GM23338 (cell line): ENCODE data around the gene MRPS22. TPM values are rescaled to one million over a fixed set of nuclear protein-coding genes. Genes with fewer than 3 reads are reported as not detected.

Source experiments
- ATAC-seq: fragments of 200-7000 bp; cut with Tn5 transposase; 3 replicates; pipeline ENCODE4 v1.9.1; 2020
- DNase-seq: peaks from one replicate; pipeline ENCODE4 v3.0.0-alpha.2; 2015; ENCODE audit warnings: low spot score
- H2AFZ ChIP-seq: fragments of 200-600 bp; sonication (generic); 2 replicates; pipeline ENCODE4 v1.8.0; 2016; ENCODE audit warnings: antibody characterized with exemption, mild to moderate bottlenecking, moderate library complexity
- H3F3A ChIP-seq: fragments of 200-600 bp; sonication (generic); replicated peaks from 2 replicates; pipeline ENCODE4 v1.8.0; 2017; ENCODE audit warnings: antibody characterized with exemption, mixed run types, low read depth
- H3K27ac ChIP-seq: fragments of 200-600 bp; sonication (generic); 2 replicates; pipeline ENCODE4 v1.6.1; 2016; ENCODE audit warnings: low read depth
- H3K27me3 ChIP-seq: fragments of 200-600 bp; sonication (generic); 2 replicates; pipeline ENCODE4 v1.8.0; 2016; ENCODE audit warnings: mild to moderate bottlenecking, mixed run types, moderate library complexity; ENCODE audit not compliant: insufficient read depth
- H3K36me3 ChIP-seq: fragments of 200-600 bp; sonication (generic); 2 replicates; pipeline ENCODE4 v1.8.0; 2016; ENCODE audit warnings: mild to moderate bottlenecking; ENCODE audit not compliant: insufficient read depth
- H3K4me1 ChIP-seq: fragments of 200-600 bp; sonication (generic); 2 replicates; pipeline ENCODE4 v1.8.0; 2016; ENCODE audit warnings: mild to moderate bottlenecking, moderate library complexity; ENCODE audit not compliant: insufficient read depth
- H3K4me2 ChIP-seq: fragments of 200-600 bp; sonication (generic); 2 replicates; pipeline ENCODE4 v1.7.1; 2017; ENCODE audit warnings: mixed run types
- H3K4me3 ChIP-seq: fragments of 200-600 bp; sonication (generic); 2 replicates; pipeline ENCODE4 v1.6.1; 2016; ENCODE audit warnings: mixed run types
- H3K79me2 ChIP-seq: fragments of 200-600 bp; sonication (generic); replicated peaks from 2 replicates; pipeline ENCODE4 v1.8.0; 2017; ENCODE audit warnings: mild to moderate bottlenecking; ENCODE audit not compliant: insufficient read depth
- H3K9me2 ChIP-seq: fragments of 200-600 bp; sonication (generic); 2 replicates; pipeline ENCODE4 v1.8.0; 2017; ENCODE audit not compliant: insufficient read depth
- H4K20me1 ChIP-seq: fragments of 200-600 bp; sonication (generic); replicated peaks from 2 replicates; pipeline ENCODE4 v1.8.0; 2017; ENCODE audit warnings: mild to moderate bottlenecking; ENCODE audit not compliant: insufficient read depth
- H3K27ac Mint-ChIP-seq: 2 replicates; pipeline ENCODE4 v1.8.0; 2020; ENCODE audit warnings: inconsistent platforms, mild to moderate bottlenecking, moderate library complexity, mixed read lengths
- H3K27me3 Mint-ChIP-seq: 3 replicates; pipeline ENCODE4 v1.8.0; 2022; ENCODE audit warnings: low read depth, mild to moderate bottlenecking, moderate library complexity, mixed read lengths, inconsistent platforms; ENCODE audit not compliant: insufficient read depth, poor library complexity
- H3K36me3 Mint-ChIP-seq: 3 replicates; pipeline ENCODE4 v1.8.0; 2021; ENCODE audit warnings: low read depth, mild to moderate bottlenecking, inconsistent platforms, moderate library complexity, mixed read lengths
- H3K4me1 Mint-ChIP-seq: 3 replicates; pipeline ENCODE4 v1.8.0; 2020; ENCODE audit warnings: mild to moderate bottlenecking, inconsistent platforms, mixed read lengths
- H3K4me3 Mint-ChIP-seq: 3 replicates; pipeline ENCODE4 v1.8.0; 2021; ENCODE audit warnings: moderate library complexity, mild to moderate bottlenecking, inconsistent platforms, mixed read lengths
- H3K9me3 Mint-ChIP-seq: 3 replicates; pipeline ENCODE4 v1.8.0; 2020; ENCODE audit warnings: moderate library complexity, mild to moderate bottlenecking, inconsistent platforms, mixed read lengths
- CREB1 ChIP-seq: fragments of 250-450 bp; sonication (Bioruptor Pico); IDR thresholded peaks from 2 replicates; pipeline ENCODE4 v1.5.0; 2020; ENCODE audit warnings: low read depth, mild to moderate bottlenecking, moderate library complexity
- EZH2phosphoT487 ChIP-seq: fragments of 200-600 bp; sonication (generic); IDR thresholded peaks from one replicate; pipeline ENCODE4 v1.8.1; 2018; ENCODE audit warnings: antibody characterized with exemption; ENCODE audit not compliant: unreplicated experiment
- JUNB ChIP-seq: IDR thresholded peaks from one replicate; pipeline ENCODE4 v1.6.1; 2016; ENCODE audit warnings: antibody characterized with exemption; ENCODE audit not compliant: unreplicated experiment
- POLR2AphosphoS5 ChIP-seq: IDR thresholded peaks from 2 replicates; pipeline ENCODE4 v1.6.1; 2016; ENCODE audit warnings: antibody characterized with exemption, low read depth
- REST ChIP-seq: IDR thresholded peaks from one replicate; pipeline ENCODE4 v1.6.1; 2018; ENCODE audit warnings: antibody characterized with exemption; ENCODE audit not compliant: unreplicated experiment
- STAT1 ChIP-seq: IDR thresholded peaks from one replicate; pipeline ENCODE4 v1.6.1; 2016; ENCODE audit warnings: antibody characterized with exemption; ENCODE audit not compliant: unreplicated experiment
- ZNF114 ChIP-seq: fragments of 250-450 bp; sonication (Bioruptor Pico); IDR thresholded peaks from 2 replicates; pipeline ENCODE4 v1.5.0; 2020; ENCODE audit warnings: mild to moderate bottlenecking, moderate library complexity
- ZNF331 ChIP-seq: fragments of 250-450 bp; sonication (Bioruptor Pico); IDR thresholded peaks from 2 replicates; pipeline ENCODE4 v1.5.0; 2020; ENCODE audit warnings: low read depth, mild to moderate bottlenecking, moderate library complexity
- ZNF462 ChIP-seq: fragments of 250-450 bp; sonication (Bioruptor Pico); IDR thresholded peaks from 2 replicates; pipeline ENCODE4 v1.5.0; 2020; ENCODE audit warnings: mild to moderate bottlenecking, moderate library complexity
- polyA plus RNA-seq: library from polyadenylated mRNA; unstranded; fragments of >200 nt; fragmentation: Nextera tagmentation; extraction: Ambion mirVana; gene quantifications from 2 replicates; pipeline ENCODE4 v1.2.1, GENCODE V29; 2016
- total RNA-seq: library from RNA; depleted of rRNA; stranded (reverse); fragments of >200 nt; shearing (Covaris generic); gene quantifications from 2 replicates; pipeline ENCODE4 v1.2.3, GENCODE V29; 2014

Gene MRPS22
- total and polyA plus RNA-seq, 2 experiments from 2014 or later, result 58.4 to 65.6 TPM

GRCh38 chr3:139304383-139304782 lies 39.4 kb upstream of the MRPS22 start:
- Histone ChIP-seq H3F3A (no peaks in the 10 kb centered on the region), H3K36me3 (no peaks in the 10 kb centered on the region), H3K4me1 (peaks cover 6% of the 10 kb centered on the region), H4K20me1 (no peaks in the 10 kb centered on the region), H3K27me3 (no peaks in the 10 kb centered on the region), H2AFZ (no peak overlapping the region), H3K27ac (no peak overlapping the region), H3K4me2 (no peak overlapping the region), H3K4me3 (no peak overlapping the region), H3K79me2 (no peaks in the 10 kb centered on the region), H3K9me2 (peaks cover 2% of the 10 kb centered on the region; the same call in 1 of the 2 replicates)
- peaks cover 13% of the 10 kb centered on the region for H3K27me3 Mint-ChIP-seq
- no peaks in the 10 kb centered on the region; the same call in 2 of the 3 replicates for H3K9me3 Mint-ChIP-seq
- no peaks in the 10 kb centered on the region for H3K36me3 Mint-ChIP-seq
- H3K27ac Mint-ChIP-seq, result no peak overlapping the region
- no peak for DNase-seq
- TF ChIP-seq CREB1 (CRISPR knock-in tag) (no peak), ZNF331 (no peak), REST (no peak), STAT1 (no peak), JUNB (no peak), POLR2AphosphoS5 (no peak), ZNF114 (CRISPR knock-in tag) (no peak), ZNF462 (no peak), EZH2phosphoT487 (no peak)
- peaks cover 16% of the 10 kb centered on the region for H3K4me1 Mint-ChIP-seq
- ATAC-seq, result no peak
- H3K4me3 Mint-ChIP-seq, result no peak overlapping the region
